ENCODE results near the gene RAI1. TPM values are rescaled to one million over a fixed set of nuclear protein-coding genes. Genes with fewer than 3 reads are reported as not detected.

The RAI1 gene
- total and polyA plus RNA-seq, 10 of the 15 experiments (the other 5 are each of a cell fraction or from before 2014, with no cell fraction given): 0.66 to 37.7 (median 6.0) TPM

GRCh38 chr17:17839791-17840707, 158.8 kb downstream of the RAI1 start (continued):
- 0 out of 2 replicates have a peak, but pooled peaks have one; percentile 42 for TF ChIP-seq ZNF24 (IDR thresholded peaks at IDR 0.05)
- TF ChIP-seq NR2C1 (IDR thresholded peaks at IDR 0.05): peak; percentile 89
- TF ChIP-seq SIN3A (IDR thresholded peaks at IDR 0.05; ENCODE audit: low read depth, low read length): no peak
- no peak for TF ChIP-seq ELK1 (IDR thresholded peaks at IDR 0.05; ENCODE audit: low read depth, low read length)
- no peak for TF ChIP-seq KDM1A (IDR thresholded peaks at IDR 0.05; ENCODE audit: borderline replicate concordance)
- TF ChIP-seq NRF1 (conservative IDR thresholded peaks at IDR 0.05; ENCODE audit: low read depth, low read length): peak; percentile 8; the same call in 1 of the 2 replicates
- no peak for TF ChIP-seq CTCF (IDR thresholded peaks at IDR 0.05 in 2 of 3, conservative IDR thresholded peaks at IDR 0.05 in 1 of 3; ENCODE audit: control insufficient read depth in 2 of 3, extremely low read depth in 1 of 3, insufficient read depth in 1 of 3, low read depth in 3 of 3, low read length in 3 of 3)
- TF ChIP-seq ZBED1 (IDR thresholded peaks at IDR 0.05; ENCODE audit: borderline replicate concordance): no peak
- TF ChIP-seq BMI1 (IDR thresholded peaks at IDR 0.05; ENCODE audit: borderline replicate concordance): no peak
- TF ChIP-seq CBFB (IDR thresholded peaks at IDR 0.05; ENCODE audit: low read depth): no peak
- peak; percentile 46 for TF ChIP-seq KLF5 (IDR thresholded peaks at IDR 0.05; ENCODE audit: partially characterized antibody)
- TF ChIP-seq NFIC (IDR thresholded peaks at IDR 0.05; ENCODE audit: low read depth, low read length): no peak
- TF ChIP-seq SMARCA5 (IDR thresholded peaks at IDR 0.05): peak; percentile 97
- no peak for TF ChIP-seq ZZZ3 (IDR thresholded peaks at IDR 0.05; ENCODE audit: control insufficient read depth, insufficient read length, low read depth)
- TF ChIP-seq ZBTB33 (IDR thresholded peaks at IDR 0.05): no peak
- no peak for TF ChIP-seq YBX1 (IDR thresholded peaks at IDR 0.05)
- TF ChIP-seq SREBF2 (IDR thresholded peaks at IDR 0.05; ENCODE audit: low read length): peak; percentile 82
- no peak for TF ChIP-seq ATF7 (IDR thresholded peaks at IDR 0.05; ENCODE audit: low read depth)
- no peak for TF ChIP-seq CEBPZ (IDR thresholded peaks at IDR 0.05; ENCODE audit: low read depth, low read length)
- TF ChIP-seq BRCA1 (IDR thresholded peaks at IDR 0.05; ENCODE audit: low read depth, low read length): no peak
- TF ChIP-seq MXI1 (IDR thresholded peaks at IDR 0.05; ENCODE audit: low read depth, low read length): no peak; the same call in none of the 2 replicates
- peak; percentile 95 for TF ChIP-seq IKZF1 (conservative IDR thresholded peaks at IDR 0.05)
- no peak for TF ChIP-seq HCFC1 (IDR thresholded peaks at IDR 0.05; ENCODE audit: low read length)
- TF ChIP-seq CREB1 (IDR thresholded peaks at IDR 0.05; ENCODE audit: low read depth): peak; percentile 83
